Measurements from ENCODE around the gene SEPTIN10. TPM values are rescaled to one million over a fixed set of nuclear protein-coding genes. Genes with fewer than 3 reads are reported as not detected.

Gene SEPTIN10
- total RNA-seq, 1 experiment from 2014 or later, result 92.5 TPM

DNA sequence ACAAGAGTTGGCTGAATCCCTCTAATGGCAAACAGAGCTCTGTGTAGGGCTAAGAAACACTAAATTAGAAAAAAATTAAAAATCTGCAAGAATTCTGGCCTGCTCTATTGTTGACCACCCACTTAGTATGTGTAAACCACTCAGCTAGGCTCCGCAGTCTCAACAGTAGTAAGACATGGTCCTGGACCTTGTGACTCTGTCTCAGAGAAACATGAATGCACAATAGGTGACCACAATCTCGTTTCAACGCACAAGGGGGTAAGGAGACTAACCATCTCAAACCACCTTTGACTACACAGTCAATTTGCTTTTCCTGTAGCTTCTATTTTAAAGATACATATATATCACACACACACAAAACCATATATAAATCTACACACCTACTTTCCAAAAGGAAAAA is 16.5 kb downstream of the SEPTIN10 start:
- Histone ChIP-seq H3T11ph (ENCODE audit: low read length) (no peak overlapping the region), H3K27me3 (ENCODE audit: insufficient read depth, low read length) (no peaks in the 10 kb centered on the region), H4K20me1 (ENCODE audit: control insufficient read depth, insufficient read depth, insufficient read length) (no peaks in the 10 kb centered on the region), H2BK20ac (ENCODE audit: low read depth, low read length, poor library complexity, severe bottlenecking) (no peak overlapping the region), H3K4ac (ENCODE audit: low read depth, low read length) (no peak overlapping the region), H3K4me2 (ENCODE audit: insufficient read depth, insufficient read length, low read length) (no peak overlapping the region), H3K23ac (ENCODE audit: insufficient read length, low read depth, low read length) (no peak overlapping the region), H3K18ac (ENCODE audit: insufficient read length, low read depth, low read length) (no peak overlapping the region), H4K8ac (replicated peaks; ENCODE audit: insufficient read length, low read depth, low read length) (no peak overlapping the region), H3K79me1 (ENCODE audit: insufficient read depth, low read depth, low read length, poor library complexity, severe bottlenecking) (peaks cover 28% of the 10 kb centered on the region), H2AFZ (ENCODE audit: low read length) (no peak overlapping the region), H3K14ac (ENCODE audit: insufficient read depth, low read length) (no peak overlapping the region), H3K4me1 (ENCODE audit: insufficient read depth, low read length) (peaks cover 6% of the 10 kb centered on the region; the same call in 1 of the 2 replicates), H3K56ac (ENCODE audit: insufficient read length, low read depth, low read length) (no peak overlapping the region), H4K5ac (ENCODE audit: insufficient read length, low read depth, low read length) (no peak overlapping the region), H2AK5ac (ENCODE audit: insufficient read length, low read length) (no peak overlapping the region), H3K23me2 (ENCODE audit: insufficient read length, low read depth, low read length, poor library complexity, severe bottlenecking) (no peaks in the 10 kb centered on the region), H3K9me3 (ENCODE audit: control insufficient read depth, low read depth, low read length) (no peaks in the 10 kb centered on the region), H2BK120ac (ENCODE audit: low read depth, low read length, poor library complexity, severe bottlenecking) (no peak overlapping the region), H3K79me2 (ENCODE audit: insufficient read depth, low read length) (peaks cover 19% of the 10 kb centered on the region; the same call in 1 of the 2 replicates), H2BK12ac (ENCODE audit: insufficient read length, low read depth, low read length) (no peak overlapping the region), H3K27ac (ENCODE audit: insufficient read length, low read depth, low read length) (no peak overlapping the region), H4K91ac (ENCODE audit: insufficient read length, low read depth, low read length) (no peak overlapping the region), H3K9ac (ENCODE audit: extremely low read depth, insufficient read length, low read length) (no peak overlapping the region), H2BK5ac (ENCODE audit: insufficient read length, low read length) (no peak overlapping the region), H2BK15ac (ENCODE audit: low read depth, low read length) (no peak overlapping the region)
- H3K4me3 Mint-ChIP-seq, result no peak overlapping the region
- peaks cover 29 to 32% of the 10 kb centered on the region in 2 experiments for H3K4me1 Mint-ChIP-seq
- H3K9me3 Mint-ChIP-seq, result no peaks in the 10 kb centered on the region
- peaks cover 0 to 8% (median 5%) of the 10 kb centered on the region in 3 experiments; a peak in 4 of 7 replicates for H3K36me3 Mint-ChIP-seq (ENCODE audit: insufficient read depth in 1 of 3, low read depth in 3 of 3)
- H3K27ac Mint-ChIP-seq, result no peak overlapping the region
- no peaks in the 10 kb centered on the region for H3K27me3 Mint-ChIP-seq (ENCODE audit: low read depth)
- no peak for DNase-seq
- WGBS (ENCODE audit: extremely low coverage, insufficient read length, low lambda C conversion rate), result no CpG with 5 or more reads among the region's 3 CpGs
- TF ChIP-seq CTCF (conservative IDR thresholded peaks at IDR 0.05), result no peak
